DOHH2 (cell line): ENCODE measurements around the gene DZIP3.

Experiments used
- H3F3A ChIP-seq: fragments of 200-600 bp; sonication (generic), shearing (Covaris generic); 2 replicates; pipeline ENCODE4 v1.6.0; 2016; ENCODE audit warnings: antibody characterized with exemption, mild to moderate bottlenecking; ENCODE audit not compliant: control insufficient read depth, insufficient read depth
- H3K27ac ChIP-seq: fragments of 200-600 bp; sonication (generic); 2 replicates; pipeline ENCODE4 v1.5.1; 2014; ENCODE audit warnings: low read depth, mild to moderate bottlenecking, low read length, moderate library complexity
- H3K27me3 ChIP-seq: fragments of 200-600 bp; sonication (generic); 2 replicates; pipeline ENCODE4 v1.6.1; 2014; ENCODE audit warnings: mild to moderate bottlenecking, low read length, mixed read lengths; ENCODE audit not compliant: control insufficient read depth
- H3K36me3 ChIP-seq: fragments of 200-600 bp; sonication (generic); 2 replicates; pipeline ENCODE4 v1.6.1; 2014; ENCODE audit warnings: mild to moderate bottlenecking, low read length, moderate library complexity, mixed read lengths; ENCODE audit not compliant: control insufficient read depth
- H3K4me1 ChIP-seq: fragments of 200-600 bp; sonication (generic); 2 replicates; pipeline ENCODE4 v1.6.1; 2014; ENCODE audit warnings: mild to moderate bottlenecking, low read length, mixed read lengths; ENCODE audit not compliant: control insufficient read depth
- H3K4me2 ChIP-seq: fragments of 200-600 bp; sonication (generic); 2 replicates; pipeline ENCODE4 v1.6.0; 2014; ENCODE audit warnings: mild to moderate bottlenecking, low read length, moderate library complexity
- H3K4me3 ChIP-seq: fragments of 200-600 bp; sonication (generic); 2 replicates; pipeline ENCODE4 v1.5.1; 2014; ENCODE audit warnings: mild to moderate bottlenecking, low read length, mixed read lengths
- H3K79me2 ChIP-seq: fragments of 200-600 bp; sonication (generic); 2 replicates; pipeline ENCODE4 v1.6.1; 2014; ENCODE audit warnings: mild to moderate bottlenecking, low read length, mixed read lengths; ENCODE audit not compliant: control insufficient read depth
- H3K9me2 ChIP-seq: fragments of 200-600 bp; sonication (generic); replicated peaks from 2 replicates; pipeline ENCODE4 v1.6.1; 2014; ENCODE audit warnings: mild to moderate bottlenecking, low read length, mixed read lengths; ENCODE audit not compliant: control insufficient read depth
- H3K9me3 ChIP-seq: fragments of 200-600 bp; sonication (generic); 2 replicates; pipeline ENCODE4 v1.6.1; 2014; ENCODE audit warnings: antibody characterized with exemption, low read length, mixed read lengths; ENCODE audit not compliant: control insufficient read depth, insufficient read depth
- H4K20me1 ChIP-seq: fragments of 200-600 bp; sonication (generic); 2 replicates; pipeline ENCODE4 v1.6.0; 2014; ENCODE audit warnings: low read depth, mild to moderate bottlenecking, antibody characterized with exemption, low read length, moderate library complexity; ENCODE audit not compliant: control insufficient read depth, insufficient read depth
- CTCF ChIP-seq: fragments of 200-600 bp; sonication (generic); IDR thresholded peaks from one replicate; pipeline ENCODE4 v1.5.1; 2014; ENCODE audit warnings: antibody characterized with exemption, mild to moderate bottlenecking, low read depth, low read length; ENCODE audit not compliant: poor library complexity, severe bottlenecking
- EZH2phosphoT487 ChIP-seq: fragments of 200-600 bp; sonication (generic); IDR thresholded peaks from 2 replicates; pipeline ENCODE4 v1.6.1; 2017; ENCODE audit warnings: borderline replicate concordance, mild to moderate bottlenecking, antibody characterized with exemption, low read length, moderate library complexity, mixed read lengths

Gene DZIP3, protein sequence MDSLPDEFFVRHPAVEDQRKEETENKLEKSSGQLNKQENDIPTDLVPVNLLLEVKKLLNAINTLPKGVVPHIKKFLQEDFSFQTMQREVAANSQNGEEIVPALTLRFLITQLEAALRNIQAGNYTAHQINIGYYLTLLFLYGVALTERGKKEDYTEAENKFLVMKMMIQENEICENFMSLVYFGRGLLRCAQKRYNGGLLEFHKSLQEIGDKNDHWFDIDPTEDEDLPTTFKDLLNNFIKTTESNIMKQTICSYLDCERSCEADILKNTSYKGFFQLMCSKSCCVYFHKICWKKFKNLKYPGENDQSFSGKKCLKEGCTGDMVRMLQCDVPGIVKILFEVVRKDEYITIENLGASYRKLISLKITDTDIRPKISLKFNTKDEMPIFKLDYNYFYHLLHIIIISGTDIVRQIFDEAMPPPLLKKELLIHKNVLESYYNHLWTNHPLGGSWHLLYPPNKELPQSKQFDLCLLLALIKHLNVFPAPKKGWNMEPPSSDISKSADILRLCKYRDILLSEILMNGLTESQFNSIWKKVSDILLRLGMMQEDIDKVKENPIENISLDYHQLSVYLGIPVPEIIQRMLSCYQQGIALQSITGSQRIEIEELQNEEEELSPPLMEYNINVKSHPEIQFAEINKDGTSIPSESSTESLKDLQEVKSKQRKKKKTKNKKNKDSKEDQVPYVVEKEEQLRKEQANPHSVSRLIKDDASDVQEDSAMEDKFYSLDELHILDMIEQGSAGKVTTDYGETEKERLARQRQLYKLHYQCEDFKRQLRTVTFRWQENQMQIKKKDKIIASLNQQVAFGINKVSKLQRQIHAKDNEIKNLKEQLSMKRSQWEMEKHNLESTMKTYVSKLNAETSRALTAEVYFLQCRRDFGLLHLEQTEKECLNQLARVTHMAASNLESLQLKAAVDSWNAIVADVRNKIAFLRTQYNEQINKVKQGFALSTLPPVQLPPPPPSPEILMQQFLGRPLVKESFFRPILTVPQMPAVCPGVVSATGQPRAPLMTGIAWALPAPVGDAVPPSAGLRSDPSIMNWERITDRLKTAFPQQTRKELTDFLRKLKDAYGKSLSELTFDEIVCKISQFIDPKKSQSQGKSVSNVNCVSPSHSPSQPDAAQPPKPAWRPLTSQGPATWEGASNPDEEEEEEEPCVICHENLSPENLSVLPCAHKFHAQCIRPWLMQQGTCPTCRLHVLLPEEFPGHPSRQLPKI

GRCh38 chr3:108589081-108589997 lies at the start of gene DZIP3, which contains the start of gene CIP2A:
Gene DZIP3, plus strand, starts transcription at chr3:108589722. Its CDS starts 15,685 bp downstream, at chr3:108605407.
Gene CIP2A, minus strand, starts transcription at chr3:108589438. Its CDS starts 63 bp downstream, at chr3:108589375.
- Histone ChIP-seq H3K36me3 (peaks cover 46% of the 10 kb centered on the region), H3K9me2 (no peaks in the 10 kb centered on the region), H4K20me1 (peaks cover 13% of the 10 kb centered on the region), H3K79me2 (peaks cover 85% of the 10 kb centered on the region), H3K4me1 (peaks cover 35% of the 10 kb centered on the region), H3K4me3 (peak within 1 kb of the TSS; percentile 90), H3F3A (no peaks in the 10 kb centered on the region), H3K27ac (peak within 1 kb of the TSS; percentile 74), H3K27me3 (no peaks in the 10 kb centered on the region), H3K4me2 (peak within 1 kb of the TSS; percentile 74), H3K9me3 (no peaks in the 10 kb centered on the region)
- TF ChIP-seq CTCF, result no peak
- no peak for TF ChIP-seq EZH2phosphoT487

DNA sequence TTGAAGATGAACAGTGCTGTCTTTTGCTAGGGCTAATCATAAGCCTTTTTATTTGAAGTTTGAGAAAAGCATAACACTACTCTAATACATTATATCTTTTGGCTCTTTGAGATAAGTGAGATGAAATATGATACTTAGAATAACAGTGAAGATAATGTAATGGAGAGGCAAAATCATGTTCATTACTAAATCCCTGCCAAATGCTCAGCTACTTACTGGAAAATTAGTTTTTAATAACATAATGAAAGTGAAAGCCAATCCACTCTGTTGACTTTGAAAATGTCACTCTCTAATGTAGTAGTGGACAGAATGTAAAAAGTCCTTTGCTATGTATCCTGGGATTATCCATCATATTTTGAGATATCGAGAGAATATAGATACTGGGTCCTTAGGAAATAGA lies 43.3 kb upstream of the DZIP3 start:
- Histone ChIP-seq H4K20me1 (no peaks in the 10 kb centered on the region), H3K79me2 (no peaks in the 10 kb centered on the region), H3K27me3 (no peaks in the 10 kb centered on the region), H3F3A (no peaks in the 10 kb centered on the region), H3K4me1 (no peaks in the 10 kb centered on the region), H3K27ac (no peak overlapping the region), H3K4me3 (no peak overlapping the region), H3K4me2 (no peak overlapping the region), H3K36me3 (peaks cover 77% of the 10 kb centered on the region), H3K9me2 (no peaks in the 10 kb centered on the region), H3K9me3 (no peaks in the 10 kb centered on the region)
- TF ChIP-seq CTCF, result no peak
- TF ChIP-seq EZH2phosphoT487, result no peak

GRCh38 chr3:108546692-108547091 lies 42.8 kb upstream of the DZIP3 start:
- H3K79me2 ChIP-seq, result no peaks in the 10 kb centered on the region
- no peaks in the 10 kb centered on the region for H3K27me3 ChIP-seq
- H3K9me3 ChIP-seq, result no peaks in the 10 kb centered on the region
- H3K4me1 ChIP-seq, result no peaks in the 10 kb centered on the region
- H3K4me3 ChIP-seq, result no peak overlapping the region
- H4K20me1 ChIP-seq, result no peaks in the 10 kb centered on the region
- no peak overlapping the region for H3K27ac ChIP-seq
- no peaks in the 10 kb centered on the region for H3K9me2 ChIP-seq
- H3F3A ChIP-seq, result no peaks in the 10 kb centered on the region
- H3K4me2 ChIP-seq, result no peak overlapping the region
- TF ChIP-seq CTCF, result no peak
- TF ChIP-seq EZH2phosphoT487, result no peak
- H3K36me3 ChIP-seq, result peaks cover 82% of the 10 kb centered on the region
